Ishikawa (cell line): ENCODE data around the gene CHMP6.

Source experiments
- EGR1 ChIP-seq: IDR thresholded peaks from 2 replicates; pipeline ENCODE4 v1.6.1; 2012
- EP300 ChIP-seq: IDR thresholded peaks from 2 replicates; pipeline ENCODE4 v1.6.1; 2012; ENCODE audit warnings: borderline replicate concordance
- FOXM1 ChIP-seq: IDR thresholded peaks from 2 replicates; pipeline ENCODE4 v1.6.1; 2012; ENCODE audit warnings: low read depth, borderline replicate concordance
- NFIC ChIP-seq: IDR thresholded peaks from 2 replicates; pipeline ENCODE4 v1.6.1; 2012
- TF ChIP-seq, protein P1 (sequence below): IDR thresholded peaks from 2 replicates; pipeline ENCODE4 v1.6.1; 2012
- TF ChIP-seq, protein P2 (sequence below): IDR thresholded peaks from 2 replicates; pipeline ENCODE4 v1.6.1; 2012

DNA sequence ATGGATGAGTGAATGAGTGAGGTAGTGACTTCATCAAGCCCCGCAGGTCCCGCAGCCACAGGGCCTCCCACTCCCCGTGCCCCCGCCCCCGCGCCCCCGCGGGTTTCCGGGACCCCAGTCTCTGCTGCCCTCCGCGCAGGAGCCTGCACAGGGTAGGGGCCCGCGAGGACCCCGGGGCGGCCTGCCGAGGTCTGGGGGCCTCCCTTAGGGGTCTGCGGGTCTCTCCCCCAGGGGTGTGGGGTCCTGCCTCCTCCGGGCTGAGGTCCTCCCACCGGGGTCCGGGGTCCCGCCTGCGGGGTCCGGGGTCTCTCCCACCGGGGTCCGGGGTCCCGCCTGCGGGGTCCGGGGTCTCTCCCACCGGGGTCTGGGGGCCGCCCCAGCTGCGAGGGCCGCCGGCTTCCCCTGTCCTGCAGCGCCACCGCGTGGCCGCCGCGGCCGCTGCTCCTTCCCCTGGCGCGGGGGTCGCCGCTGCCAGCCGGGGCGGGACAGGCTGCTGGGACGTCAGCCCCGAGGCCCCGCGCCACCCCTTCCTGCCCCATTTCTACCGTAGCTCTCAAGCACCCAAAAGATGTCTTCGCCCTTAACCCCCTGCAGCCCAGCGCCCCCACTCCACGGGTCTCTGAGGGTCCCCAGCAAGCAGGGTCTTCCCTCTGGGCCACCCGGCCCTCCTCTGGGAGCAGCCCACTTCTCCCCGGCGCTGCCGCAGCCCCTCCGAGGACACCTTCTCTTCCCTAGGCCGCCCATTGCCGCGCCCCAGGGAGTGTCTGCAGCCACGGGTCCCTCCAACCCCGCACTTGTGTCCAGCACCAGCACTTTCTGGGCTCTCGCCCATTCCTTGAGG is 10.4 kb upstream of the CHMP6 start:
- TF ChIP-seq NFIC (no peak), FOXM1 (no peak), EGR1 (no peak), EP300 (no peak)
- TF ChIP-seq, protein P1, sequence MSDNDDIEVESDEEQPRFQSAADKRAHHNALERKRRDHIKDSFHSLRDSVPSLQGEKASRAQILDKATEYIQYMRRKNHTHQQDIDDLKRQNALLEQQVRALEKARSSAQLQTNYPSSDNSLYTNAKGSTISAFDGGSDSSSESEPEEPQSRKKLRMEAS: no peak
- TF ChIP-seq, protein P2, sequence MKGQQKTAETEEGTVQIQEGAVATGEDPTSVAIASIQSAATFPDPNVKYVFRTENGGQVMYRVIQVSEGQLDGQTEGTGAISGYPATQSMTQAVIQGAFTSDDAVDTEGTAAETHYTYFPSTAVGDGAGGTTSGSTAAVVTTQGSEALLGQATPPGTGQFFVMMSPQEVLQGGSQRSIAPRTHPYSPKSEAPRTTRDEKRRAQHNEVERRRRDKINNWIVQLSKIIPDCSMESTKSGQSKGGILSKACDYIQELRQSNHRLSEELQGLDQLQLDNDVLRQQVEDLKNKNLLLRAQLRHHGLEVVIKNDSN: no peak
